Kasumi-1 (cell line): ENCODE data around the gene EP400.
"Not testable (repeated sequence)": the region's sequence is repeated elsewhere in the genome, so short reads cannot be mapped to it uniquely, and the experiment has no call there.

Source experiments
- DNase-seq, 2 experiments: peaks; one replicate each; lab custom pipeline; 2025; lab: John Stamatoyannopoulos, UW

EP400 gene

DNA sequence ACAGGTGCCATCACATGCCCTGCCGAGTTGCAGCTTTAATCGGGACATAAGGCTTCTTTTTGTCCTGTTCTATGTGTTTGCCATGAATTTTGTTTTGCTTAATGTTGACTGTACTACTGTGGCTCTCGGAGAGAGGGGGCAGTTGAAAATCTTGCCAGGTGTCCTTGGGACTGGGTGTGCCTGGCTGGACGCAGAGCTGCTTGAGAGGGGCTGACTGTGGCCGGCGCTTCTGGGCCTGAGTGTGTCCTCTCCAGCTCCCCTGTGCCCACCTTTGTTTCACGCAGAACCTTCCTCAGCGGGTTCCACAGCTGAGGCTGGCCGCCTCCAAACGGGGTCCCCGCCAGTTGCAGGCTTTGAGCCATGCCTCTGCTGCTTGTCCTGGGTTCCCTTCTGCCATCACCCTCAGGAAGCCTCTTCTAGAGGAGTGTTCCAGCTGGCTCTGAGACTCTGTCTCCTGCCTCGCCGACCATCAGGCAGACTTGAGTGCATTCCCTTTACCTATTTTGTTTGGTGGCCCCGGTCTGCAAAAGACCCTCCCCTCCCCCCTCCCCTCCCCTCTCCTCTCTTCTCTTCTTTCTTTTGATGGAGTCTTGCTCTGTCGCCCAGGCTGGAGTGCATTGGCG lies 144.6 kb downstream of the EP400 start:
- no peak for DNase-seq

GRCh38 chr12:132095520-132096409 lies 146.0 kb downstream of the EP400 start:
- DNase-seq, result no peak

DNA sequence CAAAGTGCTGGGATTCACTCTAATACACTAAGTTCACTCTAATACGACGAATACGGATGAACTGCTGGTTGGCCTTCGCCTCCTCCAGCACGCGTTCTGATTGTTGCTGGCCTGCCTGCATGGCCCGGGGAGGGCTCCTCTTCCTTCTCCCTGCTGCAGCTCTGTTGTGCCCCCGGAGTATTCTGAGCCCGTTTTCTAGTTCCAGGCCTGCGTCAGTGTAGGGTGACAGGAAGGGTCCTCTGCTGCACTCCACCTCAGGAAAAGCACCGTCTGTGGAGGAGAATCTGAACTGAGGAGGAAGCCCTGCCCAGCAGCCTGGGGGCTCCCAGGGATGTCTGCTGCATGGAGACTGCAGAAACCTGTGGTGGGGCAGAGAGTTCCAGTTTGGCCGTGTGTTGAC lies 150.0 kb downstream of the EP400 start:
- DNase-seq, result no peak

DNA sequence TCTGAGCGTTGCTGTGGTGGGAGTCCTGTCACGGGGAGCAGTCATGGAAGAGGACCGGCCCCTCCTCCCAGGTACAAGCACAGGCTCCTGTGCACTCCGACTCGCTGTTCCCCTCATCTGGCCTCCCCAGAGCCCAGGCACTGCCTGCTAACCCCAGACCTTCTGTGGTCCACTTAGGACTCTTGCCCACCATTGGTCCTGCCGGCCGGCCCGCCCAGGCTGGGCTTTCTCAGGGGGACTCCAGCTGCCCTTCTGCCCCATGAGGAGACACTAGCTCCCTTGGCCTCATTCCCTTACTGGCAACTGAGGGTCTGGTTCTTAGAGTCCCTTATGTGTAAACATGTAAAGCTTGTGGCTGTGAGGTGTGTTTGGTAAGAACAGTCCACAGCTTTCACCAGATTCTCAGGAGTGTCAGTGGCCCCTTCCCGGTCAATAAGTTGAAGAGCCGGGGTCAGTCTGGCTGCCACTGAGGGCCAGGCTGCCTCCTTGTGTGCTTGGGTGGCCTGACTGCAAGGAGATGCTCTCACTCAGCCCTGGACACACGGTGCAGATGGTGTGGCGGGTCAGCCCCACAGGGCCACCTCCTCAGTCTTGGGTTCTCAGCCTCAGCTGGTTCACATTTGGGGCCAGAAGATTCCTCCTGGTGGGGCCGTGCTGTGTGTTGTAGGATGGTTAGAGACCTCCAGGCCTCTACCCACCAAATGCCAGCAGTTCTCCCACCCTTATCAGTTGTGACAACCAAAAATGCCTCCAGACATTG lies 150.7 kb downstream of the EP400 start:
- DNase-seq, result no peak

GRCh38 chr12:132102297-132102696 lies 152.6 kb downstream of the EP400 start:
- no peak for DNase-seq

GRCh38 chr12:132103072-132103471 lies 153.3 kb downstream of the EP400 start:
- not testable (repeated sequence) for DNase-seq

- no peak for DNase-seq
Observed at GRCh38 chr12:132103542-132104308, 154.0 kb downstream of the EP400 start.

DNA sequence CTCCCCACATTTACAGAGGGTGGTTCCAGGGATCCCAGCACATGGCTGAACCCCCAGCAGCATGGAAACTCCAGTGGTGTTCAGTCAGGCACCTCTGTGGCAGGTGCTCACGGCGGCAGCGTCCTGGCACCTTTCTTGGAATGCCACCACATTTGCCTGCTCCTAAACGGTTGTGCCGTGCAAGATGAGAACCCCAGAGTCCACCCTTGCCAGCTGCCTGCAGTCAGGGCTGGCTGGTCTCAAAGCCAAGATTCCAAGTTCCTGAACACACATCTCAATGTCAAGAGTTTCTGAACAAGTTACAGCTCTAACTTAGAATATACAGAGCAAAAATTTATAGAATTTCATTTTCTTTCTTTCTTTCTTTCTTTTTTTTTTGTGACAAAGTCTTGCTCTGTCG lies 155.7 kb downstream of the EP400 start:
- DNase-seq, result no peak

DNA sequence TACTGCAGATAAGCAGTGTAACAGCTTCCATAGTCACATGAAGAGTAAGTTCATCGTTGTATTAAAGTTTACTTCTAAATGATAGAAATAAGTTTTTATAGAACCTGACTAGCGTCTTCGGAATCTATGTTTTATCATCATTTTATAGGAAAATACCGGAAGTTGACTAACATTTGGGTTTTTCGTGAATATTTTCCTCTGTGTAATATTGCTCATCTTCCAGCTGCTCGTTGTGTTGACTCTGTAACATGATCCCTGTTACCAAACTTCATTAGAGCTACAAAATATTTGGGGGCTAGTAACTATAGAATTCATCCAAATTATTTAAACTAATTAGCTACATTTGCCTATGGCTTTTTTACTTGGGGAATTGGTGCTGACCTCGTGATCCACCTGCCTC lies 157.2 kb downstream of the EP400 start:
- DNase-seq, result no peak

DNA sequence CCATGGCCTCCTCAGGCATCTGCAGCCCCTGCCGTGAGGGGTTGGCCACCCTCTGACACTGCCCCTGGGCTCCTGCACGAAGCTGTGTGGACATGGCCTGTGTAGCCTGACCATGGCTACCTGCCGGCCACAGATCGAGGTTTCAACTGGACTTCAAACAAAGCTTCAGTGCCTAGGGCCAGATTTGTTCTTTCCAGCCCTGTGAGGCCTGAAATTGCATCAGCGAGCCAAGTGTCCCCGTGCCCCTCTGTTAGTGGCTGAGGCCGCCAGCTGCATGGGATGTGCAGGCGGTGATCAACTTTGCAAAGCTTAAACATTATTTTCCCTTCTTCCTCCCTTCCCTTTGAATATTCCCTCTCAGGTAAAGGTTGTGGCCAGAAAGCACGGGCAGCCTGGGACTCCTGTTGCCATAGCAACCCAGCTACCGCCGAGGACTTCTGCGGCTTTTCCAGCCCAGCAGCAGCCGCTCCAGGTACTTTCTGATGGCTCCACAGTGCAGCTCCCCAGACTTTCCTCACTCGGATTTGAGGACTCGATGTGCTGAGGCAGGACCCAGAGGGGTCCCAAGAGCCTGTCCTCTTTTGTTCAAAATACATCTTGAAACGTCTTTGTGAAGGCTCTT lies 158.6 kb downstream of the EP400 start:
- no peak for DNase-seq

DNA sequence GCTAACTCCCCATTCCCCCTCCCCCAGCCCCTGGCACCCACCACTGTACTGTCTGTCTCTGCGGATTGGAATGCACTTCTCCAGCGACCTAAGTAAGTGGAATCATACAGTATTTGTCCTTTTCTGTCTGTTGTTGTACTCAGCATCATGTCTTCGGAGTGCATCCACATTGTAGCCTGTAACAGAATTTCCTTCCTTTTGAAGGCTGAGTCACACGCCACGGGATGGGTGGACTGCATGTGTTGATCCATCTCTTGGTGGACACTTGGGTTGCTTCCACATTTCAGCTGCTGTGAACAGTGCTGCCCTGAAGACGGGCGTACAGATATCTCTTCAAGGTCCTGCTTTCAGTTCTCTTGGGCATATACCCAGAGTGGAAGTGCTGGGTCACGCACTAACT lies 160.0 kb downstream of the EP400 start:
- no peak for DNase-seq

- DNase-seq, result no peak
Observed at GRCh38 chr12:132110677-132111076, 160.9 kb downstream of the EP400 start.

DNA sequence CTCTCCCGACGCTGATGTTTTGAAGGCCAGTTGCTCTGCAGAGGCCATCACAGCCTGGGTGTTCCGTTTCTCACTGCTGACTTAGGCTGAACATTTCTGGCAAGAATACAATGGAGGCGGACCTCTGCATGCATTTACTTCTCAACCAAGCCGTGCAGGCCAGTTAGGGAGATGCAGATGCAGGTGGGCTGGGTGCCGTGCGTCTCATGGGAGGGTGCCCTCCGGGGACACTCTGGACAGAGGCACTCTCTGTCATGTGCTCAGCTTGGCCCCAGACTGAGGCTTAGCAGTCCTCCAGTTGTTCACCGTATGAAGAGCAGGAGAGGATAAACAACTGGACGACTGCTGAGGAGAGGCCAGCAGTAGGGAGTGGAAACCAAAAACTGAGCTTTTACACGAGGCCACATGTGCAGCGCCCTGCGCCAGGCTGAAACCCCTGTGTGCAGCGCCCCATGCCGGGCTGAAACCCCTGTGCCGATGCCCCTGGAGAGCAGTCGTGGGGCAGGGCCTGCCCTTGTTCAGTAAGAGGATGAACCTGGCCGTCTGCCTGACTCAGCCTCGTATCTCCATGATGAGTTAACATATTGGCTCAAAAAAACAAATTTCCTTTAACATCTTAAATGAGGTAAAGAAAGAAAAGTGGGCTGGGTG lies 162.0 kb downstream of the EP400 start:
- no peak for DNase-seq

DNA sequence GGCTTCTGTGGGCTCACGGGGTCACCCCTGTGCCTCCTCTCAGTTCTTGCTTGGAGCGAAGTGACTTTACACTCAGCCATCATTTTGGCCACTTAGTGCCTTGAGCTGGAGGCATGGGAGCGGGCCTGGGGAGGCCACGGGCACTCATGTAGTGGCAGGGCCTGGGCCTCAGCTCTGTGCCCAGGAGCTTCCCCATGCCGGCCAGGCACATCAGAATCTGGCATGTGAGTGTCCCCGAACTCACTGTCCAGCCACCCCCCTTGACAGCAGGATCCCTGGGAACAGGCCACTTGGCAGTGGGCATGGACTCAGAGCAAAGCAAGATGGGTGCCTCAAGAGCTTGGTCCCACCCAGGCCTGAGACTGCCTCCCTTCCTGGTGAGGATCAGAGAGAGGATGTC lies 164.9 kb downstream of the EP400 start:
- DNase-seq, result no peak

DNA sequence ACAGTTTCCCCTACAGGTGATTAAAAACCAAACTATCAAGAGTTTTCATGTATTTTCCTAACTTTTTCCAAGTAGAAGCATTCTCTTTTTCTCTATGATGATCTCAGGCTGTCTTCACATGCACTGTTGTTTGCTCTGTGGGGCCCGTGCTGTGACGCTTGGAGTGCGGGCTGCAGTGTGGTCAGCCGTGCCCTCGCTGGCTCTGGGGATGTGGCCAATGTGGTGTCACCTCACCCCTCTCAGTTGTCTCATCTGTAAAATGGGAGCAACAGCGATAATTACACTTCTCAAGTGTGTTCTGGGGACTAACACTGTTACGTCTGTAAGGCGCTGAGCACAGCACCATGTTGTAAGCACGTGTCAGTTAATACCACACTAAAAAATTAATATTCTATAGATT lies 165.8 kb downstream of the EP400 start:
- DNase-seq, result no peak

DNA sequence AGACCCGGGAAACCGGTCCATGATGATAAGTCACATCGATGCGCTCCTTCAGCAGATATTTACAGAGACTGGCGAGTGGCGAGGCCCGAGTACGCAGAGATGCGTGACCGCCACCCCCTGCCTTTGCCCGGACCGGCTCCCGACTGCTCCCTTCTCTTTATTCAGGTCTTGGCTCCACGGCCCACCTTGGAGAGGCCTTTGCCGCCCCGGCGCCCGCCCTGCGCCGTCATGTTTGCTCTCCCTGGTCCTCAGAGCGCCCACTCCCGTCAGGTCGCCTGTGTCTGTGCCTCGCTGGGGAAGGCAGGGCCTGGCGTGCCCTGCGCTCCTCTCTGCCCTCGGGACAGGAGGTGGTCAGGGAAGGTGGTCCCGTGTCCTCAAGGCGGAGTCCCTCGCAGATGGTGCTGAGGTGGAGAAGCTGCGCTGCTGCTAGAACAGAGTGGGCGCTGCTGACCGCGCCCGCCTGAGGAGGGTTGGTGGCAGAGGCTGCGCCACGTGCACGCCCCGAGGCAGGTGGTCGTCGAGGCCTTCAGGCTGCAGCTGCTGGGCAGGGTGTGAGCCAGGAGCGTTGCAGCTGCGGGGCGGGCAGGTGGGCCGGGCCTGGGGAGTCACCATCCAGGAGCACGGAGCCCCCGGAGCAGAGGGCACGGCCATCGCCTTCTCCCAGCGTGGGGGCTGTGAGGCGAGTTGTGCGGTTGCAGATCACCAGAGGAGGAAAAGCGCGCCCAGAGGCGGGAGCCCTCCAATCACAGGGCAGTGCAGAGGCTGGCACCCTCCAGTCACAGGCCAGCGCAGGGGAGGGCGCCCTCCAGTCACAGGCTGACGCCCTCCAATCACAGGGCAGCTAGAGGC lies 167.2 kb downstream of the EP400 start:
- no peak for DNase-seq

GRCh38 chr12:132117558-132117875 lies 167.8 kb downstream of the EP400 start:
- no peak for DNase-seq

DNA sequence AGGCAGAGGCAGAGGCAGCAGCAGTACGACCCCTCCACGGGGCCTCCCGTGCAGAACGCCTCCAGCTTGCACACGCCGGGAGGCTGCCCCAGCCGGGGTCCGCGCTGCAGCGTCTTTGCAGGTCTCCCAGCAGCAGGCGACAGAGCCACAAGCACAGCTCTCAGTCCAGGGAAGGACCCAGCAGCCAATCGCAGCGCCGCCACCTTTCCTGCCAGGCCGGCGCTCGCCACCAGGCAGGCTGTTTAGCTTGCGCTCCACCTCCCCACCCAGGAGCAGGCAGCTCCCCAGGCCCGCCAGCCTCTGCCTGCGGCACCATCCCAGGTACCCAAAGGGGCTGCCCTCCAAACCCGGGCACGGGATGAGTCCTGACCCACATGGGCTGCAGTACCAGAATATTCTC lies 169.1 kb downstream of the EP400 start:
- no peak for DNase-seq

- DNase-seq, result no peak
Observed at GRCh38 chr12:132121283-132121682, 171.5 kb downstream of the EP400 start.
